GM21619 (cell line): ENCODE data around the gene RUFY1.
"Not testable (repeated sequence)": the region's sequence is repeated elsewhere in the genome, so short reads cannot be mapped to it uniquely, and the experiment has no call there.

Source experiments
- ATAC-seq: cut with Tn5 transposase; IDR thresholded peaks from one replicate; pipeline ENCODE4 v1.9.1; 2021; ENCODE audit not compliant: unreplicated experiment

The RUFY1 gene

GRCh38 chr5:179550511-179551342, at the start of gene RUFY1:
Gene RUFY1, plus strand, starts transcription at chr5:179550554. Its CDS starts 16 bp downstream, at chr5:179550570.
- ATAC-seq = peak; percentile 81

GRCh38 chr5:179501997-179502396, 48.4 kb upstream of the RUFY1 start:
- not testable (repeated sequence) for ATAC-seq

DNA sequence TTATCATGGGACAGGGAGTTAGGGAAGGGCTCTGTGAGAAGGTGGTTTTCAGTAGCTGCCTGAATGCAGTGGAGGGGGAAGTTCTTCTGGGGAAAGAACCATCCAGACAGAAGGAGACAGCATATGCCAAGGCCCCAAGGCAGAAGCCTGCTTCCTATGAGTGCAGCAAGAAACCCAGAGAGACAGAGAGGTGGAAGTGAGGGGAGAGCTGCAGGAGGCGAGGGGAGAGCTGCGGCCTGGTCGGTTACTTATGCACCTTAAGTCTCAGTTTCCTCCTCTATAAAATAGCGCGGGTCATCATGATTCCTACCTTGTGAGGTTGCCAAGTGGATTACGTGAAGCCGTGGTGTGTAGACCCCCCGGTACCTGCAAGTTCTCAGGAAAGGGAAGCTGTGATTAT, 47.9 kb upstream of the RUFY1 start:
- not testable (repeated sequence) for ATAC-seq

GRCh38 chr5:179504191-179504590, 46.2 kb upstream of the RUFY1 start:
- ATAC-seq = no peak

GRCh38 chr5:179504600-179505396, 45.6 kb upstream of the RUFY1 start:
- no peak for ATAC-seq

- ATAC-seq = no peak
Observed at GRCh38 chr5:179505636-179506261, 44.6 kb upstream of the RUFY1 start.

DNA sequence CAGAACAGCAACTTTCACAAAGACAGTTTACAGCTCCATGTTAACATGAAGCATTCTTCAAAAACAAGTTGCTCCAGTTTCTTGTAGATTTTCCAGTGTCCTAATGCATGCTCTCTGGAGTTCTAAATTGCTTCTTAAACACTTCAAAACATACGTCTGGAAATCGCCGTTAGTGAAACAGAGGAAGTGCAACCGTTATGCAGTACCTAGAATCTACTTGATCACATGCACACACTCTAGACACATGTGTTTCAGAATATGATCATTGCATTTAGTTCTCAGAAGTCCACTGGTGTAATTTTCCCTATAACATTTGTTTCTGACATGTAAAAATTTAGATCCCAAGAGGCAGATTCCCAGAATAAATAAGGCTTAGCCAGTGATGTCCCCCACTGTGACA, 41.1 kb upstream of the RUFY1 start:
- ATAC-seq = no peak

- ATAC-seq = no peak
Observed at GRCh38 chr5:179509845-179510244, 40.5 kb upstream of the RUFY1 start.

- ATAC-seq = no peak
Observed at GRCh38 chr5:179512452-179513000, 37.8 kb upstream of the RUFY1 start.

GRCh38 chr5:179515501-179515900, 34.9 kb upstream of the RUFY1 start:
- not testable (repeated sequence) for ATAC-seq

DNA sequence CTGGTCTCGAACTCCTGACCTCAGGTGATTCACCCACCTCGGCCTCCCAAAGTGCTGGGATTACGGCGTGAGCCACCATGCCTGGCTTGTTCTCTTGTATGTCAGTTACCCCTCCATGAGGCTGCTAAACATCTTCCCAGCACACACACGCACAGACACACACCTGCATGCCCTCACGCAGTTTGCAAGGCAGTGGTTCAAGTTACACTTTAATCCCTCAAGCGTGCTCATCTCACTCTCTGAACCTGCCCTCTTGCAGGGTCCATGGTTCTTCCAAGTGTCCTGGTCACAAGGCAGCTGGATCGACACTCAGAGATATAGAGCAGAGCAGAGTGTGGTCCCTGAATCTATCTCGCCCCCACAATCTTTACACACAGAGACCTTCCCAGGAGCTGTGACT, 34.1 kb upstream of the RUFY1 start:
- no peak for ATAC-seq

- not testable (repeated sequence) for ATAC-seq
Observed at GRCh38 chr5:179517746-179518145, 32.6 kb upstream of the RUFY1 start.

- ATAC-seq = not testable (repeated sequence)
Observed at GRCh38 chr5:179518369-179518768, 32.0 kb upstream of the RUFY1 start.

DNA sequence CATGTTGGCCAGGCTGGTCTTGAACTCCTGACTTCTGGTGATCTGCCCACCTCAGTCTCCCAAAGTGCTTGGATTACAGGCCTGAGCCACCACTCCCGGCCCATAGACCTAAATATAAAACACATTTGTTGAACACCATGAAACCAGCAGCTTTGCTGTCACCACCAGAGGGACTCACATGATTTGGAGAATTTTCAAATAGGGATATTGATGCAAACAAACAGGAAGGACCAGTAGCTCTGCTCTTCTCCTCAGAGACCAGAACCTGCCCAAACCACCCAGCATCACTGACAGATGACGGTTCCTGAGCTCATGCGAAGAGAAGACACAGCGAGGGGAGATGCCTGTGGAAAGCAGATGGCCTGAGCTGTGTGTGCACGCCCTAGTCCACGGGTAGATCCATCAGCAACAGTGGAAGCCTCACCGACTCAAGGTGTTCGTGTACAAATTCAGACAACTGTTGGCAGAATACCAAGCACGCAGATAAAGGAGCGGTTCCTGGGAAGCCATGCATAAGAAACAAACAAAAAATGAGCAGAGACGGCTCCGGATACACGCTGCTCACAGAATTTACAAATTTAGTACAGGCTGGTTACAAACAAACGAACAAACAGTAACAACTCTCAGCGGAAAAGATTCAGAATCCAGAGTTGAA, 30.8 kb upstream of the RUFY1 start:
- ATAC-seq = not testable (repeated sequence)

DNA sequence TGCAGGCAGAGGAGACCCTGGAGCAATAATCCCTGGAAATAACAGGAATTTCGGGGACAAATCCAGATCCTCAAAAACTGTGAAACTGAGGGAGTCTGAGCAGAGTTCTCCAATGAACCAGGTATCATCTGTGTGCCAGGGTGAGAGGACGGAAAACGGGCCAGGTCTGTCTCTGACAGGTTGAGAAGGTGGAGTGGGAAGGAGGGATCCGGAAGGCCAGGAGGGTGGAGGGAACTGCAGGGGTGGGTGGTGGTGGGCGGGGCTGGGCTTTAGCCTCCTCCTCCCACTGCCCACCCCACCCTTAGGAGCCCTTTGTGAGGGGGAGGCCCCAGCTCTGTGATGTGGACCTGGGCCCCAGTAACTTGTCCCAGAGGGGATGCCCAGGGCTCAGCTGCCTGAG, 28.2 kb upstream of the RUFY1 start:
- ATAC-seq = not testable (repeated sequence)

- no peak for ATAC-seq
Observed at GRCh38 chr5:179526978-179527377, 23.4 kb upstream of the RUFY1 start.

DNA sequence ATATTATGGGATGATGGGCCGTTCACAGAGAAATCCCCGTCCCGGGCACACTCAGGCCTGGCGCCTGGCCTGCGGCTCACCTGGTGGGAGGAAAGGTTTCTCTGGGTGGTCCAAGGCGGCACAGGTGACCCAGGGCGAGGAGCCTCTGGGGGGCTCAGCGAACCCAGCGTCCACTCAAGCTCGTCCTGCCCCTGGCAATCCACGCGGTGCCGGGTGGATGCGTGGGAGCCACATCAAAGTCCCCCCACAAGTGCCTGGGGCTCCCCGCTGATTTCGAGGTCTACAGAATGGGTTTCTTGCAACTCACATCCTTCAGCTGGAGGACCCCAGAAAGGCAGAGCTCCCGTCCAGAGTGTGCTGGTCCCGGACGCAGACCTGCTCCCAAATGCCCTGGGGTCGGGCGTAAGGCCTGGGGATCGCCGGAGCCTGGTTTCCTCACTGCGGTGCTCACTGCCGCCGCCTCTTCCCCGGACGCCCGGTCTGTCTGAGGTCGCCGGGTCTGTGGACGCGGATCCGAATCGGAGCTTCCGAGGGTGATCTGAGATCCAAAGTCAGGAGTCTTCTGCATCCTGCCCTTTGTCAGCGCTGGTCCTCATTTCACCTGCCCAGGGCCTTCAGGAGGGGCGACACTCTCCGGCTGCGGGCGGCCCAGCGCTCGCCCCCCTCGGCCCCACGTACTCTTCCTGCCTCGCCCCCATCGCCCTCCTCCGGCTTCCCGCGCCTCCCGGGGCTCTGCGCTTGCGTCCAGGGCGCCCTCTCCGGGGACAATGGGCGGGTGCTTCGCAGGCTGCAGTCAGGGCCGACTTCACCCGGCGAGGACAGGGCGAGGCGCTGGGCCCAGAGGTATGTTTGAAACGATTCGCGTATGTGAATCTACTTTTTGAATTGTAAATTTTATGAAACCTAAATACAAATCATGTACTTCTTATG, 20.0 kb upstream of the RUFY1 start:
- peak; percentile 68 for ATAC-seq

DNA sequence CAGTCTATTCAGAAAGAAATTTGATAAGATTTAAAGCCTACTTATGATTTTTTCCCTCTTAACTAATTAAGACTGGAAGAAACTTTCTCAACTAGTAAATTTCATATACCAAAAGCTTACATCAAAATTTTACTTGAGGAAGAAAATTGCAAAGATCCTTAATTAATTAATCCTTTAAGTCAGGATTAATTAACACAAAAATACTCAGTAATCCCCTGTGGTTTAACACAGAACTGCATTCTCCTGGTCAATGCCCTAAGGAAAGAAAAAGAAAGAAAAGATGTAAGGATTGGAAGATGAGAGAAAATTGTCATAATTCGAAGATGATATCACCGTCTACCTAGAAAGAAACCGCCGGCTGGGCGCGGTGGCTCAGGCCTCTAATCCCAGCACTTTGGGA, 17.3 kb upstream of the RUFY1 start:
- ATAC-seq = no peak

GRCh38 chr5:179533907-179534306, 16.4 kb upstream of the RUFY1 start:
- peak; percentile 56 for ATAC-seq

DNA sequence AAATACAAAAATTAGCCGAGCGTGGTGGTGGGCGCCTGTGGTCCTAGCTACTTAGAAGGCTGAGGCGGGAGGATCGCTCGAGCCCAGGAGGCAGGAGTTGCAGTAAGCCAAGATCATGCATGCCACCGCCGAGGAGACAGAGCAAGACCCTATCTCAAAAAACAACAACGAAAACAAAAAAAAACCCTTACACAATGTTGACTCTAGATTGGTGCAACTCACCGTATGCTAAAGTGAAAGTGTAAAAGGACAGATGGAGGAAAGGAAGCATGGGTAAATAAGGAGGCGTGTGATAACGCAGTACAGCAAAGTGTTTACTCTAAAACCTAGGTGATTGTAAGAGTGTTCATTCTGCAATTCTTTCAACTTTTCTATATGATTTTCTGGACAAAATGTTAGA, 15.9 kb upstream of the RUFY1 start:
- peak; percentile 64 for ATAC-seq
